SIG-M5 treated with dmso at 0.1 percent for 504 hours (cell line): ENCODE data around the gene MPZL1.

Experiments used
- DNase-seq: peaks from one replicate; lab custom pipeline; 2025; ENCODE audit not compliant: unreplicated experiment; lab: John Stamatoyannopoulos, UW

Gene MPZL1

GRCh38 chr1:167695147-167695546 lies 26.6 kb upstream of the MPZL1 start:
- peak; percentile 26 for DNase-seq

GRCh38 chr1:167695756-167696561 lies 25.8 kb upstream of the MPZL1 start:
- no peak for DNase-seq

- DNase-seq = no peak
These were observed 24.1 kb upstream of the MPZL1 start for GRCh38 chr1:167697667-167698141.

- no peak for DNase-seq
These were observed 23.5 kb upstream of the MPZL1 start for GRCh38 chr1:167698313-167698712.

GRCh38 chr1:167701510-167701909 lies 20.3 kb upstream of the MPZL1 start:
- DNase-seq = no peak

- DNase-seq = no peak
These were observed 18.2 kb upstream of the MPZL1 start for GRCh38 chr1:167703557-167703956.

- DNase-seq = no peak
These were observed 17.1 kb upstream of the MPZL1 start for GRCh38 chr1:167704715-167705114.

- no peak for DNase-seq
These were observed 16.5 kb upstream of the MPZL1 start for GRCh38 chr1:167705250-167705649.

GRCh38 chr1:167706363-167706762 lies 15.4 kb upstream of the MPZL1 start:
- DNase-seq = no peak

- DNase-seq = no peak
These were observed 14.6 kb upstream of the MPZL1 start for GRCh38 chr1:167706931-167707877.

GRCh38 chr1:167707942-167708341 lies 13.8 kb upstream of the MPZL1 start:
- no peak for DNase-seq

GRCh38 chr1:167708940-167709389 lies 12.8 kb upstream of the MPZL1 start:
- peak; percentile 78 for DNase-seq

- no peak for DNase-seq
These were observed 10.9 kb upstream of the MPZL1 start for GRCh38 chr1:167710836-167711235.

GRCh38 chr1:167711797-167712196 lies 10.0 kb upstream of the MPZL1 start:
- no peak for DNase-seq

GRCh38 chr1:167713330-167714081 lies 8.3 kb upstream of the MPZL1 start:
- peak; percentile 43 for DNase-seq

GRCh38 chr1:167714098-167714438 lies 7.7 kb upstream of the MPZL1 start:
- DNase-seq = no peak

- DNase-seq = peak; percentile 91
These were observed 7.2 kb upstream of the MPZL1 start for GRCh38 chr1:167714439-167715156.

GRCh38 chr1:167715157-167715999 lies 6.4 kb upstream of the MPZL1 start:
- peak; percentile 94 for DNase-seq

GRCh38 chr1:167716000-167716271 lies 5.8 kb upstream of the MPZL1 start:
- no peak for DNase-seq

- DNase-seq = no peak
These were observed 4.4 kb upstream of the MPZL1 start for GRCh38 chr1:167717351-167717750.
